Esophagus mucosa (tissue), 1 donor: ENCODE results near the gene VPS13A. TPM values are rescaled to one million over a fixed set of nuclear protein-coding genes. Genes with fewer than 3 reads are reported as not detected.
"Not testable (repeated sequence)": the region's sequence is repeated elsewhere in the genome, so short reads cannot be mapped to it uniquely, and the experiment has no call there.

Source experiments
- ATAC-seq: fragments of 200-7000 bp; cut with Tn5 transposase; one replicate; pipeline ENCODE4 v1.9.1; 2020
- total RNA-seq: library from RNA; stranded (reverse); gene quantifications from one replicate; pipeline ENCODE4 v1.2.4, GENCODE V29; 2023
- donor health status: DM: yes; HTN: yes; CAD: no.

VPS13A gene
- total RNA-seq, 1 donor from 2014 or later: 14.7 TPM

DNA sequence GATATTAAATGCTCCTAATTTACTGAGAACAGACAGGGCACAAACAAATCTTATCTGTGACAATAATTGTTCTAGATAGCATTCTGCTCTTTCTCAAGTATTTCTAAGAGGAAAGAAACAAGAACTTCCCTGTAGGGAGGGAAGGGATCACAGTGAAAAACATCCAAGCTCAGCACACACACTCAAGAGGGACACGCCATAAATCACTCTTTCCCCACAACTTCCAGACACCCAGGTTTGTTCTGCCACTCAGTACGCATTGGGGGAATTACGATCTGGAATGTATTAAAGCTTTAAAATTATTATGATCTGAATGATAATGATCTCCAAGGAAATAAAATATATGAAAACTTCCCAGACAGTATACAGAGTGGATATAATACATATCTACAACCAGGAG is 249.4 kb downstream of the VPS13A start:
- ATAC-seq: no peak

- peak; percentile 25 for ATAC-seq
Measured at GRCh38 chr9:77427256-77427927, 250.1 kb downstream of the VPS13A start.

DNA sequence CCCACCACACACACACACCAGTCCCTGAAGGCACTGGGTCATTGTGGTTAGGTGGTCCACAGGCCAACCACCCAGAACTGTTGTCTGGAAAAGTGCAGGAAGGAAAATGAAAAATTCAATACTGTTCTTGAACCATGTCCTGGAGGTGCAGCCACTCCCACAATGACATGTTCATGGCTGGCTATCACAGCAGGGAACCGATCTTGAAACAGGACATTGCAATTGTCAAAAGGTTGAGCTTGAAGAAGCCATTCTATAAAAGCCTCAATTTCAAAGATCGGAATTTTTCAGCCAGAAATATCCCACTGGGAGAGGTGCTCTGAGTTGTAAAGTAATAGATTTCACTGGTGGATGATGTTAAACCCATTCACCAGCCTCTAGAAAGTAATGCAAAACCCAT is 252.6 kb downstream of the VPS13A start:
- ATAC-seq: no peak

DNA sequence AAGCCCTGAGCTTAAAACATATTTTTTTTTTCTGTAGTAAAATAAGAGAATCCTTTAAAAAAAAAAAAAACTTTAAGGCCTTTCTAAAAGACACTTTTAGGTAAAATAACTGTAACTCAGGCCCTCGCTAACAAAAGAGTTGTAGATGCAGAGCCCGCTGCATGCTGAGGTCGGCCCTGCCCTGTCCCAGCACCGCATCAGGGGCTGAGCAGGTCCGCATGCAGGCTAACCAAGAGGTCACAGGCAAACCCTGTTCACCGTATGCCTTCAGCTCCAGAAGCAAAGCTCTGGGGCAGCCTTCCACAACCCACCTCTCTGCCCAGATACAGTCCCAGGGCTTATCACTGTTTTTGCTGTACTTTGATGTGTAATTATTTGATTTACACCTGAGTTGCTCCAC is 254.7 kb downstream of the VPS13A start:
- ATAC-seq: no peak

DNA sequence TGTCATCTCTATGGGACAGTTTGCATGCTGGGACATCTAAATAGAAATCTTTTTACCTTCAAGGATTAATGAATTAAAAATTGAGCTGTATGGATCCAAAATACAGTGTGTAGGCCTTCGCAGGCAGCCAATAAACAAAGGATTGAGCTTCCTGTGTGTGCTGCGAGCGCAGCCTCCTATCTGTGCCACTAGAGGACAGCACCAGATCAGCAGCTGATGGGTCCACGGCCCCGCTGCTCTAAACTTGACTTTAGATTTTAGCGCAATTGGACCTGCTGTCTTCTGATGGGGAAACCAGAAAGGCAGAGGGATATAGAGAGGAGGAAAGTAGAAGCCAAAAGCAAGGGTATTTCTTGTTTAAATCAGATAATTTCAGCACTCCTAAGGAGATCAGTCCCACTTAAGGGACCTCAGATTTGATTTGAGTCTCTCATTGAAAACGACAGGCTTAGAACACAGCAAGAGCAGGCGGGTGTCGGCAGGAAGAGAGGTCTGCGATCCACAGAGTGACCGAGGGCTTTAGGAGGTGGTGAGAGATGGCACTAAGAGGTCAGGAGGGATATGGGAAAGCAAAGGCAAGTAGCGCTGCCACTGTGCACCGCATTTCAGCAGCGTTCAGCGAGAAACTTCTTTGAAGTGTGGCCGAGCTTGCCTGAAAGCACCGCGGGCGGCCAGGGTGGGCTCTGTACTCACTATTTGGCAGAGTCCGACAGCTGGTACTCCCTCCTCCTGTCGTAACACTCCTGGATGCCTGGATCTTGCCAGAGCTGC is 256.5 kb downstream of the VPS13A start:
- peak; percentile 86 for ATAC-seq

DNA sequence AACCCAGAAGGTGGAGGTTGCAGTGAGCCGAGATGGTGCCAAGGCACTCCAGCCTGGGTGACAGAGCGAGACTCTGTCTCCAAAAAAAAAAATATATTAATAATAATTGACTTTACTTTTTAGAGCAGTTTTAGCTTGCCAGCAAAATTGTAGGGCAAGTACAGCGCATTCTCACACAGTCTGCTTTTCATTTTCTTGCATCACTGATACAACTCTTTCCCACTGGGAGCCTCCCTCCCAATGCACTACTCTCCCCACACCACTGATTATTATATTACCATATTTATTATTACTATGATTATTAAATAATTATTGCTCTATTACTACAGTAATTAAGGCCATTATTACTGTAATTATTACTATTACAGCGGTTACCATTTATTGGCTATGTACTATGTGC is 257.9 kb downstream of the VPS13A start:
- no peak for ATAC-seq

- no peak for ATAC-seq
Measured at GRCh38 chr9:77435688-77436087, 258.4 kb downstream of the VPS13A start.

GRCh38 chr9:77438653-77439052 is 261.3 kb downstream of the VPS13A start:
- no peak for ATAC-seq

DNA sequence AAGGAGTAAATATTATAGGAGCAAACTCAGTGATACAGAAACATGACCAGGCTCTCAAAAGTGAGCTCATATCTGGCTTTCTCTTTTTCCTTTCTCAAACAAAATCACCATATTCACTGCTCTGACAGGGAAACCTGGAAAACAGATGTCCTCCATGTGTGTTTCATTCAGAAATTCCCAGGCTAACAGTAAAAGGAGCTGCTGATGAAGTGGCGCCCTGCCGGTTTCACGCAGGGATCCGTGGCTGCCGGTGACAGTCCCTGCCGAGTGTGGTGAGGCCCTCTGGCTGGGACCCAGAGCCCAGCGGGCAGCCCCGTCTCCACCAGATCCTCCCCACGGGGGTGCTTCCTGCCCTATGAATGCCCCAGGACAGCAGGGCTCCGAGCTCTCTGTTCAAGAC is 262.7 kb downstream of the VPS13A start:
- ATAC-seq: no peak

DNA sequence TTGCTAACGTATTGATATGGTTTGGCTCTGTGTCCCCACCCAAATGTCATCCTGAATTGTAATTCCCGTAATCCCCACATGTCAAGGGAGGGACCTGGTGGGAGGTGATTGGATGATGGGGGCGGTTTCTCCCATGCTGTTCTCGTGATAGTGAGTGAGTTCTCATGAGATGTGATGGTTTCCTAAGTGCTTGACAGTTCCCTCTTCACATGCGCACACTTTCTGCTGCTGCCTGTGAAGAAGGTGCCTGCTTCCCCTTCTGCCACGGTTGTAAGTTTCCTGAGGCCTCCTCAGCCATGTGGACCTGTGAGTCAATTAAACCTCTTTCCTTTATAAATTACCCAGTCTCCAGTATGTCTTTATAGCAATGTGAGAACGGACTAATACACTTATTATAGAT is 263.8 kb downstream of the VPS13A start:
- not testable (repeated sequence) for ATAC-seq

GRCh38 chr9:77442436-77442835 is 265.1 kb downstream of the VPS13A start:
- no peak for ATAC-seq

GRCh38 chr9:77447646-77448045 is 270.3 kb downstream of the VPS13A start:
- no peak for ATAC-seq

- ATAC-seq: peak; percentile 95
Measured at GRCh38 chr9:77449240-77450084, 272.1 kb downstream of the VPS13A start.

DNA sequence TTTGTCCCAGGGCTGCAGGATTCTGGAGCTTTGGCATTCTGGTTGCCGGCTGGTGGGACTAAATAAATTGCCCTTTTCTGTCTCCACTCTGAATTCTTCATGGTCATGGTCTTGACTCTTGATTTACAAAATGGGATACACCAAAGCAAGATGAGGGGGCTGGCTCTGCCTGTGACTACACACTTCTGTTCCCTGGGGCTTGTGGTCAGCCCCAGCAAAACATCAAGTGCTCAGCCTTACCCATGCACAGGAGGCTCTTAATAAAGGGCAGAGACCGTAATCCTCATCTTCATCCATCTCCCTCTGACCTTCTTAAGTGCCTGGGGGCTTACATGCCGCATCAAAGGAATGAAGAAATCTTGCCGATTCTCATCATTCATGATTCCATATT is 272.7 kb downstream of the VPS13A start:
- ATAC-seq: no peak

DNA sequence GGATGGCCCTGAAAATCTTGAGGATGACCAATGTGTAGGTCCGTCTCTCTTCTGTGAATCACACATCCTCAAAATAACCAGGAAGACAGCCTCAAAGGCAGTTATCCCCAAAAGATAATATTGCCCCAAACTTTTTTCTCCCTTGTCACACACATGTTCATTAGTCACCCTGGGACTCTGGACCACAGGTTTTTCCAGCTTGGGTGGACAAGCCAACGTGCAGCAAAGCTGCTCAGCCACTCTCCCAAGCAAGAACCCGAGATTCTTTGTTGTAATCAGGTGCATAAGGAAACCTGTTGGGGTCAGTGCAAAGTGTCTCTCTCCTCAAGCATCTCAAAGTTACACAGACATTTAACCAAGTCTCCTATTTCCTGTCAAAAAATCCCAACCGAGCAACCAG is 274.2 kb downstream of the VPS13A start:
- ATAC-seq: peak; percentile 62

DNA sequence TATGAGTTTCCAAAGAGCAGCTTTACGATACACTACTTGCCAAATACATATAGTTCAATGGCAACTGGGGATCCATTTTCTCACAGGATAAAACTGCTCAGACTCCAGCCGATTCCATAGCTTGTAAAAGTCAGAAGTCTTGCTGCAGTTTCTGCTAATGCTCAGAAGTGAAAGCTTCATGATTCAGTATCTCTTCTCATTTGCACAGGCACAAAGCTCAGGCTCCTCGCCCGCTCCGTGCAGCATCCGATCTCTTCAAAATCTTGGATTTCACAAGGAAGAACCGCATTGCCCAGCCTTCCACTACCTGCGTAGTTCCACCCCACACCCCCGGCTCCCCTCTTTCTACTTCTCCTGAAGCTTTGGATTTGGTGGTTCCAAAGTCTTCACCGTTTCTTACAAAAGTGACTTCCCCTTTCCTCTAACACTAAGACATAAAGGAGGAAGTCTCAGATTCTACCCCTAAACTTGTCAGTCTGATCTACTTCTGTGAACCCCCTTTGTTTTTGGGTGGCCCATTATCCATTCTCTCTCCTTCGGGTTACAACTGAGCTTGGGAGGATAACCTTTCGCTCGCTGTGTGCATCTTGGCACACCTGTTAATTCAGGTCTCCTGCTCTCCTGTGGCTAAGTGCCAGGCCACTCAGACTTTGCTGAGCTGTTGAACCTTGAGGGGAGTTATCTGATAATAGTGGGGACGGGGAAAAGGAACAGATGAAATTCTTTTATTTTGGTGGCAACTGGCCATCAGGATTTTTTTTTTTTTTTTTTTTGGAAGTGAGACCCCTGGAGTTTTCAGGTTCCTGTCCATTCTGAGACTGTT is 276.7 kb downstream of the VPS13A start:
- no peak for ATAC-seq

GRCh38 chr9:77454663-77455062 is 277.3 kb downstream of the VPS13A start:
- no peak for ATAC-seq

DNA sequence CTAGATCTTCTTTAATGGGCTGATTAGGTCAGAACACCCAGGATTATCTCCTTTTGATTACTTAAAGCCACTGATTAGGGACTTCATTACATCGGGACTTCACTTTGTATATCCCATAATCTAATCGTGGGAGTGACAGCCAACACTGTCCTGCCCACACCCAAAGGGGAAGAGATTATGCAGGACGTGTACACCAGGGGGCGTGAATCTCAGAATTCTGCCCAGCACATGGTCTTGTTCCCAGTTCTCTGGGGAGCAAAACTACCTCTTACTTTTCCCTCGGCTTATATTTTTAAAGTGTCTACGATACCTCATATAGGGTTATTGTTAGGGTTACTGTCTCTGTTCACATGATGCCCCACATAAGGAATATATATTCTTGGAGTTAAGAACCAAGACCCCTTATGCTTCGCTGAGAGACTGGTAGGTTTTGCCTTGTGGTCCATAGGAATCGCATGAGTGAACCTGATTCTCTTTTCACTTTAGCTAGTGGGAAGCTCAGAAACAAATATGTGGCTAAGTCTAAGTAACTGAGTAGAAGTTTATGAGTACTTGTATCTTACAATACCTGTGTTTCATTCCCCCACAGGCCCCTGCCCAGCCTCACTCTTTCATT is 278.1 kb downstream of the VPS13A start:
- peak; percentile 59 for ATAC-seq

GRCh38 chr9:77456829-77457437 is 279.6 kb downstream of the VPS13A start:
- peak; percentile 89 for ATAC-seq

GRCh38 chr9:77457916-77458592 is 280.7 kb downstream of the VPS13A start:
- ATAC-seq: peak; percentile 70

DNA sequence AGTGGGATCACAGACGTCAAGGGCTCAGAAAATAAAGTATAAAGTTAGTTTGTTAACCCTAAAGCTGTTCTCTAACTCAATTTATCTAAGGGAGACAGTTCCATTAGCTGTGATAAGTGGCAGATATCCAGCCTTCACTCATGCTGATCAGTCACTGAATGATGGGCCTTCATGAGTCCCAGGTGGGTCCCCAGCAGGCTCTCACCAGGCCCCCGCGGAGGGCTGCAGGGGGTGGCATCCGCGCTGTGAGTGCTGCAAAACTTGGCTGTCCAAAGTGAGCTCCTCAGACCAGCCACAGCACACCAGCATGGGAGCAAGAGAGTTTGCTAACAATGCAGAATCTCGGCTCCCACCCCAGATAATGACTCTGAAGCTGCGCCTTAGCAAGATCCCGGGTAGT is 283.6 kb downstream of the VPS13A start:
- no peak for ATAC-seq
